SK-N-SH treated with all-trans-retinoic acid at 6 μM for 48 hours (cell line): Measurements from ENCODE around the gene DAB1.

Experiments used
- ATAC-seq: fragments of 200-7000 bp; cut with Tn5 transposase; 3 replicates; pipeline ENCODE4 v1.9.1; 2020; ENCODE audit warnings: mild to moderate bottlenecking, moderate library complexity
- ARNTL ChIP-seq: fragments of 450-650 bp; formaldehyde crosslinking; IDR thresholded peaks from 2 replicates; pipeline ENCODE4 v1.5.0; 2020; ENCODE audit warnings: low read depth, mild to moderate bottlenecking, moderate library complexity, borderline replicate concordance
- BACH2 ChIP-seq: fragments of 250-450 bp; sonication (Bioruptor Pico); IDR thresholded peaks from 2 replicates; pipeline ENCODE4 v1.9.0; 2021; ENCODE audit warnings: mild to moderate bottlenecking, borderline replicate concordance
- CREB5 ChIP-seq: fragments of 250-450 bp; sonication (Bioruptor Pico); IDR thresholded peaks from 2 replicates; pipeline ENCODE4 v1.5.1; 2020; ENCODE audit warnings: low read depth, mild to moderate bottlenecking, moderate library complexity
- CSDC2 ChIP-seq: fragments of 250-450 bp; sonication (Bioruptor Pico); IDR thresholded peaks from 2 replicates; pipeline ENCODE4 v1.5.0; 2020; ENCODE audit warnings: mild to moderate bottlenecking, moderate library complexity
- ESRRG ChIP-seq: fragments of 250-450 bp; sonication (Bioruptor Pico); IDR thresholded peaks from 2 replicates; pipeline ENCODE4 v1.6.1; 2021; ENCODE audit warnings: mild to moderate bottlenecking
- GLIS3 ChIP-seq: fragments of 250-450 bp; sonication (Bioruptor Pico); IDR thresholded peaks from 2 replicates; pipeline ENCODE4 v1.5.0; 2020; ENCODE audit warnings: mild to moderate bottlenecking, moderate library complexity
- ISL1 ChIP-seq: fragments of 250-450 bp; sonication (Bioruptor Pico); IDR thresholded peaks from 2 replicates; pipeline ENCODE4 v2.1.2; 2022; ENCODE audit warnings: mild to moderate bottlenecking, moderate library complexity
- OSR1 ChIP-seq: fragments of 250-450 bp; sonication (Bioruptor Pico); IDR thresholded peaks from 2 replicates; pipeline ENCODE4 v1.8.0; 2022; ENCODE audit warnings: moderate library complexity, mild to moderate bottlenecking, inconsistent platforms
- PPARA ChIP-seq: fragments of 250-450 bp; sonication (Bioruptor Pico); IDR thresholded peaks from 2 replicates; pipeline ENCODE4 v1.5.0; 2020; ENCODE audit warnings: mild to moderate bottlenecking, borderline replicate concordance
- RARB ChIP-seq: fragments of 250-450 bp; sonication (Bioruptor Pico); IDR thresholded peaks from 2 replicates; pipeline ENCODE4 v1.8.0; 2021; ENCODE audit warnings: mild to moderate bottlenecking, moderate library complexity
- SNAI2 ChIP-seq: fragments of 250-450 bp; sonication (Bioruptor Pico); IDR thresholded peaks from 2 replicates; pipeline ENCODE4 v1.5.0; 2020; ENCODE audit warnings: mild to moderate bottlenecking, moderate library complexity
- TCF4 ChIP-seq: fragments of 250-450 bp; sonication (Bioruptor Pico); IDR thresholded peaks from 2 replicates; pipeline ENCODE4 v1.8.0; 2021; ENCODE audit warnings: mild to moderate bottlenecking, moderate library complexity, borderline replicate concordance
- TOX ChIP-seq: fragments of 250-450 bp; sonication (Bioruptor Pico); IDR thresholded peaks from 2 replicates; pipeline ENCODE4 v1.8.0; 2021; ENCODE audit warnings: mild to moderate bottlenecking, moderate library complexity, borderline replicate concordance
- TSHZ2 ChIP-seq: fragments of 250-450 bp; sonication (Bioruptor Pico); IDR thresholded peaks from 2 replicates; pipeline ENCODE4 v1.5.0; 2020; ENCODE audit warnings: mild to moderate bottlenecking, moderate library complexity
- ZC3H10 ChIP-seq: fragments of 250-450 bp; sonication (Bioruptor Pico); IDR thresholded peaks from 2 replicates; pipeline ENCODE4 v1.5.1; 2021; ENCODE audit warnings: mild to moderate bottlenecking, moderate library complexity
- ZFP3 ChIP-seq: fragments of 250-450 bp; sonication (Bioruptor Pico); IDR thresholded peaks from 2 replicates; pipeline ENCODE4 v1.5.0; 2020; ENCODE audit warnings: mild to moderate bottlenecking, moderate library complexity
- ZFP30 ChIP-seq: fragments of 450-650 bp; formaldehyde crosslinking; IDR thresholded peaks from 2 replicates; pipeline ENCODE4 v1.5.0; 2022; ENCODE audit warnings: mild to moderate bottlenecking, moderate library complexity
- ZNF565 ChIP-seq: fragments of 450-650 bp; formaldehyde crosslinking; conservative IDR thresholded peaks from 2 replicates; pipeline ENCODE4 v1.5.0; 2020; ENCODE audit warnings: low read depth, mild to moderate bottlenecking, moderate library complexity
- ZNF70 ChIP-seq: fragments of 450-650 bp; formaldehyde crosslinking; IDR thresholded peaks from 2 replicates; pipeline ENCODE4 v1.5.0; 2020; ENCODE audit warnings: mild to moderate bottlenecking, moderate library complexity
- ZNF8 ChIP-seq: fragments of 450-650 bp; formaldehyde crosslinking; IDR thresholded peaks from 2 replicates; pipeline ENCODE4 v1.5.0; 2020; ENCODE audit warnings: mild to moderate bottlenecking, moderate library complexity
- TF ChIP-seq, protein P1 (sequence below): fragments of 250-450 bp; sonication (Bioruptor Pico); IDR thresholded peaks from 2 replicates; pipeline ENCODE4 v1.8.0; 2020; ENCODE audit warnings: mild to moderate bottlenecking, moderate library complexity, borderline replicate concordance
- TF ChIP-seq, protein P2 (sequence below): fragments of 250-450 bp; sonication (Bioruptor Pico); IDR thresholded peaks from 2 replicates; pipeline ENCODE4 v1.8.0; 2021; ENCODE audit warnings: low read depth, mild to moderate bottlenecking, moderate library complexity, borderline replicate concordance
- TF ChIP-seq, protein P3 (sequence below): fragments of 250-450 bp; sonication (Bioruptor Pico); IDR thresholded peaks from 2 replicates; pipeline ENCODE4 v1.5.1; 2021; ENCODE audit warnings: mild to moderate bottlenecking, moderate library complexity

The DAB1 gene

GRCh38 chr1:57324388-57324787, 99.5 kb downstream of the DAB1 start:
- no peak for TF ChIP-seq ZNF565 (CRISPR knock-in tag)
- TF ChIP-seq RARB: no peak
- TF ChIP-seq OSR1 (CRISPR knock-in tag): no peak
- no peak for TF ChIP-seq ZC3H10 (CRISPR knock-in tag)
- ATAC-seq: no peak

- no peak for TF ChIP-seq ZNF565 (CRISPR knock-in tag)
- no peak for TF ChIP-seq TOX
- no peak for TF ChIP-seq ISL1 (CRISPR knock-in tag)
- TF ChIP-seq, protein P1, sequence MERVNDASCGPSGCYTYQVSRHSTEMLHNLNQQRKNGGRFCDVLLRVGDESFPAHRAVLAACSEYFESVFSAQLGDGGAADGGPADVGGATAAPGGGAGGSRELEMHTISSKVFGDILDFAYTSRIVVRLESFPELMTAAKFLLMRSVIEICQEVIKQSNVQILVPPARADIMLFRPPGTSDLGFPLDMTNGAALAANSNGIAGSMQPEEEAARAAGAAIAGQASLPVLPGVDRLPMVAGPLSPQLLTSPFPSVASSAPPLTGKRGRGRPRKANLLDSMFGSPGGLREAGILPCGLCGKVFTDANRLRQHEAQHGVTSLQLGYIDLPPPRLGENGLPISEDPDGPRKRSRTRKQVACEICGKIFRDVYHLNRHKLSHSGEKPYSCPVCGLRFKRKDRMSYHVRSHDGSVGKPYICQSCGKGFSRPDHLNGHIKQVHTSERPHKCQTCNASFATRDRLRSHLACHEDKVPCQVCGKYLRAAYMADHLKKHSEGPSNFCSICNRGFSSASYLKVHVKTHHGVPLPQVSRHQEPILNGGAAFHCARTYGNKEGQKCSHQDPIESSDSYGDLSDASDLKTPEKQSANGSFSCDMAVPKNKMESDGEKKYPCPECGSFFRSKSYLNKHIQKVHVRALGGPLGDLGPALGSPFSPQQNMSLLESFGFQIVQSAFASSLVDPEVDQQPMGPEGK (CRISPR knock-in tag): no peak
- no peak for TF ChIP-seq ESRRG (CRISPR knock-in tag)
- no peak for TF ChIP-seq ARNTL (CRISPR knock-in tag)
- no peak for TF ChIP-seq CSDC2 (CRISPR knock-in tag)
- no peak for TF ChIP-seq TSHZ2
- no peak for TF ChIP-seq ZNF70 (CRISPR knock-in tag)
- no peak for TF ChIP-seq ZC3H10 (CRISPR knock-in tag)
- TF ChIP-seq, protein P2, sequence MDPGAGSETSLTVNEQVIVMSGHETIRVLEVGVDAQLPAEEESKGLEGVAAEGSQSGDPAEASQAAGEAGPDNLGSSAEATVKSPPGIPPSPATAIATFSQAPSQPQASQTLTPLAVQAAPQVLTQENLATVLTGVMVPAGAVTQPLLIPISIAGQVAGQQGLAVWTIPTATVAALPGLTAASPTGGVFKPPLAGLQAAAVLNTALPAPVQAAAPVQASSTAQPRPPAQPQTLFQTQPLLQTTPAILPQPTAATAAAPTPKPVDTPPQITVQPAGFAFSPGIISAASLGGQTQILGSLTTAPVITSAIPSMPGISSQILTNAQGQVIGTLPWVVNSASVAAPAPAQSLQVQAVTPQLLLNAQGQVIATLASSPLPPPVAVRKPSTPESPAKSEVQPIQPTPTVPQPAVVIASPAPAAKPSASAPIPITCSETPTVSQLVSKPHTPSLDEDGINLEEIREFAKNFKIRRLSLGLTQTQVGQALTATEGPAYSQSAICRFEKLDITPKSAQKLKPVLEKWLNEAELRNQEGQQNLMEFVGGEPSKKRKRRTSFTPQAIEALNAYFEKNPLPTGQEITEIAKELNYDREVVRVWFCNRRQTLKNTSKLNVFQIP (CRISPR knock-in tag): no peak
- TF ChIP-seq SNAI2 (CRISPR knock-in tag): no peak
- no peak for TF ChIP-seq CREB5 (CRISPR knock-in tag)
- TF ChIP-seq RARB: no peak
- TF ChIP-seq GLIS3 (CRISPR knock-in tag): no peak
- no peak for TF ChIP-seq ZFP3
- no peak for TF ChIP-seq TCF4 (CRISPR knock-in tag)
- no peak for ATAC-seq
These were observed 102.1 kb downstream of the DAB1 start for GRCh38 chr1:57321776-57322175.

DNA sequence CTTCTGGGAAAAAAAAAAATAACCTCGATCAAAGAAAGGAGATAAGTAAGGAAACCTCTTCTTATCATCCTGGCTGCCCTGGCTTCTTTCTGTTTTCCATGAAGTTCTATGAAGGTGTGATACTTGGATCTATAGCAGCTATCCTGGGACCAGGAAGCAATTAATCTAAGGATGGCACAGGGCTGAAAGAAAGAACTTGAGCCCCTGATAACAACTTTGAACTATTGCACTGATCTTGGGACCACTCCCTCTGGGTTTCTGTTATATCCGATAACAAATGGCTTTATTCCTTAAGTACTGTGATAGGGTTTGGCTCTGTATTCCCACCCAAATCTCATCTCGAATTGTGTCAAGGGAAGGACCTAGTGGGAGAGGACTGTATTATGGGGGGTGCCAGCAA, 104.1 kb downstream of the DAB1 start:
- no peak for ATAC-seq
- TF ChIP-seq ISL1 (CRISPR knock-in tag) (no peak), PPARA (no peak), ZNF70 (CRISPR knock-in tag) (no peak), GLIS3 (CRISPR knock-in tag) (no peak), ZNF8 (CRISPR knock-in tag) (no peak), ZFP3 (no peak), ARNTL (CRISPR knock-in tag) (no peak), OSR1 (CRISPR knock-in tag) (no peak), CREB5 (CRISPR knock-in tag) (no peak), TOX (no peak), ZC3H10 (CRISPR knock-in tag) (no peak), ZNF565 (CRISPR knock-in tag) (no peak), ZFP30 (CRISPR knock-in tag) (no peak), CSDC2 (CRISPR knock-in tag) (no peak), BACH2 (CRISPR knock-in tag) (no peak), TCF4 (CRISPR knock-in tag) (no peak)
- TF ChIP-seq, protein P1 (CRISPR knock-in tag): no peak
- TF ChIP-seq, protein P3, sequence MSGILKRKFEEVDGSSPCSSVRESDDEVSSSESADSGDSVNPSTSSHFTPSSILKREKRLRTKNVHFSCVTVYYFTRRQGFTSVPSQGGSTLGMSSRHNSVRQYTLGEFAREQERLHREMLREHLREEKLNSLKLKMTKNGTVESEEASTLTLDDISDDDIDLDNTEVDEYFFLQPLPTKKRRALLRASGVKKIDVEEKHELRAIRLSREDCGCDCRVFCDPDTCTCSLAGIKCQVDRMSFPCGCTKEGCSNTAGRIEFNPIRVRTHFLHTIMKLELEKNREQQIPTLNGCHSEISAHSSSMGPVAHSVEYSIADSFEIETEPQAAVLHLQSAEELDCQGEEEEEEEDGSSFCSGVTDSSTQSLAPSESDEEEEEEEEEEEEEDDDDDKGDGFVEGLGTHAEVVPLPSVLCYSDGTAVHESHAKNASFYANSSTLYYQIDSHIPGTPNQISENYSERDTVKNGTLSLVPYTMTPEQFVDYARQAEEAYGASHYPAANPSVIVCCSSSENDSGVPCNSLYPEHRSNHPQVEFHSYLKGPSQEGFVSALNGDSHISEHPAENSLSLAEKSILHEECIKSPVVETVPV: no peak
